Naive thymus-derived CD4-positive, alpha-beta T cell (primary cell): ENCODE results near the gene KCTD11. TPM values are rescaled to one million over a fixed set of nuclear protein-coding genes. Genes with fewer than 3 reads are reported as not detected.

Experiments used
- ATAC-seq: fragments of 150-1000 bp; cut with Tn5 transposase; 2 replicates; pipeline ENCODE4 v1.10.0; 2021; ENCODE audit warnings: mild to moderate bottlenecking, moderate library complexity
- CTCF ChIA-PET: fragments of 350-600 bp; sonication (Branson Sonifier 250); formaldehyde crosslinking; loops from one replicate; lab custom pipeline; 2021; ENCODE audit warnings: antibody characterized with exemption; lab: Charles Lee
- POLR2A ChIA-PET: fragments of 350-600 bp; sonication (Branson Sonifier 250); formaldehyde crosslinking; loops from one replicate; lab custom pipeline; 2021; ENCODE audit warnings: antibody characterized with exemption, inconsistent platforms; lab: Charles Lee
- DNase-seq, 9 donors: peaks; one replicate each; pipeline versions ENCODE4 v3.0.0 to v3.0.0-alpha.2; 2020 to 2022; ENCODE audit warnings: mixed read lengths in 1 of 9
- H3K27ac ChIP-seq: one replicate; pipeline ENCODE4 v1.7.0; 2013; ENCODE audit warnings: mild to moderate bottlenecking, low read depth, low read length, moderate library complexity
- H3K27me3 ChIP-seq, 2 donors: one replicate each; pipeline ENCODE4 v1.7.0; 2013; ENCODE audit warnings: low read length in 2 of 2, mild to moderate bottlenecking in 2 of 2, moderate library complexity in 2 of 2; ENCODE audit not compliant: control insufficient read depth in 2 of 2, insufficient read depth in 2 of 2
- H3K36me3 ChIP-seq, 3 experiments: 1 replicate in 2 of 3; 2 replicates in 1 of 3; pipeline ENCODE4 v1.7.0; 2013; ENCODE audit warnings: low read length in 3 of 3, mild to moderate bottlenecking in 3 of 3, moderate library complexity in 1 of 3; ENCODE audit not compliant: insufficient read depth in 3 of 3, control insufficient read depth in 2 of 3
- H3K4me1 ChIP-seq, 2 donors: one replicate each; pipeline ENCODE4 v1.7.0; 2013; ENCODE audit warnings: low read length in 2 of 2, mild to moderate bottlenecking in 2 of 2, moderate library complexity in 1 of 2; ENCODE audit not compliant: control insufficient read depth in 2 of 2, insufficient read depth in 2 of 2
- H3K4me3 ChIP-seq: 2 replicates; pipeline ENCODE4 v1.7.0; 2013; ENCODE audit warnings: mild to moderate bottlenecking, low read length
- H3K9me3 ChIP-seq, 3 experiments: 1 replicate in 2 of 3; 2 replicates in 1 of 3; pipeline ENCODE4 v1.7.0; 2013; ENCODE audit warnings: low read length in 3 of 3; ENCODE audit not compliant: control insufficient read depth in 2 of 3
- H3K27ac Mint-ChIP-seq, 9 donors: one replicate each; pipeline ENCODE4 v1.8.0; 2020 to 2022; ENCODE audit warnings: mixed read lengths in 9 of 9, mild to moderate bottlenecking in 8 of 9, moderate library complexity in 5 of 9, inconsistent platforms in 2 of 9
- H3K27me3 Mint-ChIP-seq, 5 donors: one replicate each; pipeline ENCODE4 v1.8.0; 2021 to 2022; ENCODE audit warnings: mixed read lengths in 5 of 5, mild to moderate bottlenecking in 1 of 5
- H3K36me3 Mint-ChIP-seq, 5 donors: one replicate each; pipeline ENCODE4 v1.8.0; 2020 to 2022; ENCODE audit warnings: mixed read lengths in 5 of 5, mild to moderate bottlenecking in 3 of 5, inconsistent platforms in 1 of 5
- H3K4me1 Mint-ChIP-seq, 7 donors: one replicate each; pipeline ENCODE4 v1.8.0; 2020 to 2022; ENCODE audit warnings: mixed read lengths in 7 of 7, mild to moderate bottlenecking in 3 of 7, inconsistent platforms in 1 of 7
- H3K4me3 Mint-ChIP-seq, 10 donors: one replicate each; pipeline ENCODE4 v1.8.0; 2020 to 2022; ENCODE audit warnings: mild to moderate bottlenecking in 10 of 10, mixed read lengths in 10 of 10, moderate library complexity in 6 of 10, inconsistent platforms in 2 of 10
- H3K9me3 Mint-ChIP-seq, 11 donors: one replicate each; pipeline ENCODE4 v1.8.0; 2020 to 2022; ENCODE audit warnings: mixed read lengths in 11 of 11, mild to moderate bottlenecking in 4 of 11, inconsistent platforms in 1 of 11, moderate library complexity in 1 of 11
- intact Hi-C, 2 donors: fragments of 100-400 bp; cut with micrococcal nuclease; formaldehyde crosslinking; loops; one replicate each; pipeline ENCODE4 v1.15.1; 2023
- polyA plus RNA-seq, 2 donors: library from polyadenylated mRNA; unstranded; fragments of 300-500 nt; fragmentation: Illumina TruSeq; gene quantifications; one replicate each; pipeline ENCODE4 v1.2.3, GENCODE V29; 2021
- total RNA-seq, 6 experiments: library from RNA in 5 of 6; stranded (reverse) in 5 of 6; gene quantifications; 1 replicate in 5 of 6; 2 replicates in 1 of 6; pipeline ENCODE4 v1.2.3 and lab custom pipeline; 2021 to 2026

The KCTD11 gene
- total and polyA plus RNA-seq, 7 experiments from 2014 or later = 0.83 to 13.7 (median 2.7) TPM

GRCh38 chr17:7328840-7329373, 23.1 kb upstream of the KCTD11 start, which contains the start of gene NEURL4:
TSS of gene NEURL4 (minus strand) at chr17:7329335. CDS start at chr17:7329312, 23 bp downstream.
- Histone ChIP-seq H3K4me3 (peak within 1 kb of the TSS; percentile 95), H3K4me1 (peaks cover 15 to 33% of the 10 kb centered on the region in 2 donors), H3K27ac (peak within 1 kb of the TSS; percentile 88), H3K27me3 (no peaks in the 10 kb centered on the region), H3K36me3 (peaks cover 0 to 36% (median 0%) of the 10 kb centered on the region in 3 experiments), H3K9me3 (no peaks in the 10 kb centered on the region)
- DNase-seq = peak in 2 of 9 donors; percentile 37 to 39
- peak within 1 kb of the TSS; percentile 93 to 99 (median 97) for H3K27ac Mint-ChIP-seq
- POLR2A ChIA-PET = interaction anchor here (0.6 to 22.8 kb wide), 20 partner anchors 8 to 358 kb away, joined by 3 to 336 read pairs (median 6); partner anchors contain the start of genes EIF5A, GPS2, SLC16A13 and TMEM102
- peaks cover 0 to 6% (median 0%) of the 10 kb centered on the region in 11 donors for H3K9me3 Mint-ChIP-seq
- ATAC-seq = peak; percentile 63
- H3K27me3 Mint-ChIP-seq = no peaks in the 10 kb centered on the region
- peak within 1 kb of the TSS; percentile 89 to 100 (median 96) for H3K4me3 Mint-ChIP-seq
- intact Hi-C loops = loop anchor here (1.0 to 5.0 kb wide), 10 partner anchors 8 to 358 kb away; partner anchors contain the start of genes EIF5A (in 2 of the 2), GPS2 (in 2 of the 2), TMEM102 (in 2 of the 2) and PHF23 (in 1 of the 2)
- peaks cover 23 to 63% (median 43%) of the 10 kb centered on the region in 7 donors for H3K4me1 Mint-ChIP-seq
- CTCF ChIA-PET = interaction anchor here (0.7 to 2.8 kb wide), 9 partner anchors 15 to 109 kb away, joined by 3 to 11 read pairs (median 4); partner anchors contain the start of genes ACADVL and TMEM95
- peaks cover 0 to 6% (median 0%) of the 10 kb centered on the region in 5 donors for H3K36me3 Mint-ChIP-seq

GRCh38 chr17:7329374-7329996, 22.5 kb upstream of the KCTD11 start:
- Mint-ChIP-seq H3K4me1 (peaks cover 29 to 61% (median 44%) of the 10 kb centered on the region in 7 donors), H3K9me3 (peaks cover 0 to 6% (median 0%) of the 10 kb centered on the region in 11 donors), H3K27me3 (no peaks in the 10 kb centered on the region), H3K4me3 (peak overlapping the region; percentile 89 to 100 (median 96)), H3K27ac (peak overlapping the region; percentile 93 to 99 (median 97)), H3K36me3 (peaks cover 0 to 6% (median 0%) of the 10 kb centered on the region in 5 donors)
- ChIA-PET CTCF (interaction anchor here (0.6 to 2.8 kb wide), 14 partner anchors 9 to 246 kb away, joined by 3 to 11 read pairs (median 4); partner anchors contain the start of gene TMEM95), POLR2A (interaction anchor here (0.6 to 22.8 kb wide), 27 partner anchors 9 to 357 kb away, joined by 3 to 336 read pairs (median 5); partner anchors contain the start of genes EIF5A, GPS2, MPDU1 and POLR2A)
- Histone ChIP-seq H3K4me3 (peak overlapping the region; percentile 95), H3K36me3 (peaks cover 0 to 30% (median 0%) of the 10 kb centered on the region in 3 experiments), H3K27ac (peak overlapping the region; percentile 88), H3K27me3 (no peaks in the 10 kb centered on the region), H3K9me3 (no peaks in the 10 kb centered on the region), H3K4me1 (peaks cover 15 to 36% of the 10 kb centered on the region in 2 donors)
- peak; percentile 84 to 98 (median 98) for DNase-seq
- peak; percentile 91 for ATAC-seq
- intact Hi-C loops = loop anchor here (1.0 to 5.0 kb wide), 10 partner anchors 8 to 358 kb away; partner anchors contain the start of genes EIF5A (in 2 of the 2), GPS2 (in 2 of the 2), TMEM102 (in 2 of the 2) and PHF23 (in 1 of the 2)

- Mint-ChIP-seq H3K27me3 (no peaks in the 10 kb centered on the region), H3K27ac (peak overlapping the region; percentile 93 to 99 (median 97)), H3K4me1 (peaks cover 34 to 67% (median 51%) of the 10 kb centered on the region in 7 donors), H3K36me3 (peaks cover 0 to 6% (median 0%) of the 10 kb centered on the region in 5 donors), H3K9me3 (peaks cover 0 to 6% (median 0%) of the 10 kb centered on the region in 11 donors), H3K4me3 (peak overlapping the region; percentile 89 to 100 (median 96))
- peak; percentile 76 for ATAC-seq
- intact Hi-C loops = loop anchor here (1.0 to 5.0 kb wide), 10 partner anchors 7 to 357 kb away; partner anchors contain the start of genes EIF5A (in 2 of the 2), GPS2 (in 2 of the 2), TMEM102 (in 2 of the 2) and PHF23 (in 1 of the 2)
- peak in 6 of 9 donors; percentile 60 to 87 (median 84) for DNase-seq
- peaks cover 0 to 24% (median 0%) of the 10 kb centered on the region in 3 experiments for H3K36me3 ChIP-seq
- ChIA-PET POLR2A (interaction anchor here (0.6 to 22.8 kb wide), 26 partner anchors 9 to 357 kb away, joined by 3 to 336 read pairs (median 6); partner anchors contain the start of genes EIF5A, GPS2, MPDU1 and POLR2A), CTCF (interaction anchor here (0.6 to 2.8 kb wide), 14 partner anchors 10 to 245 kb away, joined by 3 to 11 read pairs (median 4); partner anchors contain the start of gene TMEM95)
- peaks cover 15 to 41% of the 10 kb centered on the region in 2 donors for H3K4me1 ChIP-seq
- H3K4me3 ChIP-seq = peak overlapping the region; percentile 95
- no peaks in the 10 kb centered on the region for H3K27me3 ChIP-seq
- peak overlapping the region; percentile 88 for H3K27ac ChIP-seq
- H3K9me3 ChIP-seq = no peaks in the 10 kb centered on the region
Measured at GRCh38 chr17:7329997-7330637, 21.8 kb upstream of the KCTD11 start.

GRCh38 chr17:7330638-7331015, 21.3 kb upstream of the KCTD11 start:
- Mint-ChIP-seq H3K9me3 (peaks cover 0 to 6% (median 0%) of the 10 kb centered on the region in 11 donors), H3K4me1 (peaks cover 39 to 72% (median 56%) of the 10 kb centered on the region in 7 donors), H3K27ac (peak overlapping the region in 7 of 9 donors; percentile 8 to 99 (median 95)), H3K27me3 (no peaks in the 10 kb centered on the region), H3K36me3 (peaks cover 0 to 6% (median 0%) of the 10 kb centered on the region in 5 donors), H3K4me3 (peak overlapping the region in 7 of 10 donors; percentile 89 to 100 (median 96))
- POLR2A ChIA-PET = interaction anchor here (1.0 to 22.8 kb wide), 6 partner anchors 10 to 25 kb away, joined by 5 to 336 read pairs (median 12); partner anchors contain the start of genes EIF5A and GPS2
- CTCF ChIA-PET = interaction anchor here (1.4 to 2.8 kb wide), 2 partner anchors 14 to 25 kb away, joined by 5 to 11 read pairs; partner anchors contain the start of gene TMEM95
- Histone ChIP-seq H3K4me3 (peak overlapping the region; percentile 95), H3K27ac (peak overlapping the region; percentile 88), H3K4me1 (peaks cover 20 to 46% of the 10 kb centered on the region in 2 donors), H3K9me3 (no peaks in the 10 kb centered on the region), H3K36me3 (peaks cover 0 to 19% (median 0%) of the 10 kb centered on the region in 3 experiments), H3K27me3 (no peaks in the 10 kb centered on the region)
- DNase-seq = no peak
- no peak for ATAC-seq
- intact Hi-C loops = no loop called here

- intact Hi-C loops = no loop called here
- DNase-seq = no peak
- peaks cover 0 to 9% (median 2%) of the 10 kb centered on the region in 5 donors for H3K36me3 Mint-ChIP-seq
- peak overlapping the region; percentile 38 to 96 (median 92) for H3K27ac Mint-ChIP-seq
- H3K4me3 ChIP-seq = peak overlapping the region; percentile 19
- ATAC-seq = no peak
- no peaks in the 10 kb centered on the region for H3K27me3 Mint-ChIP-seq
- H3K9me3 ChIP-seq = no peaks in the 10 kb centered on the region
- H3K36me3 ChIP-seq = peaks cover 0 to 9% (median 0%) of the 10 kb centered on the region in 3 experiments
- no peaks in the 10 kb centered on the region for H3K27me3 ChIP-seq
- H3K27ac ChIP-seq = peak overlapping the region; percentile 55
- H3K4me1 Mint-ChIP-seq = peaks cover 48 to 78% (median 64%) of the 10 kb centered on the region in 7 donors
- H3K4me3 Mint-ChIP-seq = peak overlapping the region; percentile 52 to 88 (median 76)
- POLR2A ChIA-PET = interaction anchor here (0.7 to 22.8 kb wide), 3 partner anchors 16 to 113 kb away, joined by 3 to 336 read pairs (median 98); partner anchors contain the start of genes EIF5A and GPS2
- CTCF ChIA-PET = interaction anchor here (0.9 kb wide), 1 partner anchor 23 kb away, joined by 3 read pairs; the partner anchor contains the start of gene TMEM95
- H3K9me3 Mint-ChIP-seq = peaks cover 0 to 6% (median 0%) of the 10 kb centered on the region in 11 donors
- H3K4me1 ChIP-seq = peaks cover 26 to 53% of the 10 kb centered on the region in 2 donors
Measured at GRCh38 chr17:7332111-7332510, 19.9 kb upstream of the KCTD11 start.
